Astrocyte of the cerebellum (primary cell): ENCODE results near the gene MID1IP1.

Source experiments
- DNase-seq: peaks from one replicate; pipeline ENCODE4 v3.0.0-alpha.2; 2011; ENCODE audit warnings: low read depth
- H3K4me3 ChIP-seq: 2 replicates; pipeline ENCODE4 v1.5.1; 2011; ENCODE audit warnings: mild to moderate bottlenecking, low read depth, low read length, moderate library complexity
- CTCF ChIP-seq: IDR thresholded peaks from 2 replicates; pipeline ENCODE4 v1.5.1; 2012; ENCODE audit warnings: low read length, low read depth, moderate library complexity, mild to moderate bottlenecking; ENCODE audit errors: missing control alignments
- in situ Hi-C: cut with HindIII; loops from 2 replicates; pipeline ENCODE4 v1.10.0; 2017; ENCODE audit warnings: low sequenced_read_pairs

MID1IP1 gene

GRCh38 chrX:38800981-38801845 lies at the start of gene MID1IP1:
MID1IP1 (plus strand) TSS chrX:38801459; CDS start chrX:38804947, 3,488 bp downstream.
- peak within 1 kb of the TSS; percentile 62 for H3K4me3 ChIP-seq
- DNase-seq = peak; percentile 78
- in situ Hi-C loops = no loop called here
- no peak for TF ChIP-seq CTCF

- in situ Hi-C loops = no loop called here
- DNase-seq = peak; percentile 38
- H3K4me3 ChIP-seq = no peak overlapping the region
- peak; percentile 62 for TF ChIP-seq CTCF
These were observed 47.0 kb upstream of the MID1IP1 start for GRCh38 chrX:38754102-38754790.

- H3K4me3 ChIP-seq = no peak overlapping the region
- no peak for DNase-seq
- in situ Hi-C loops = no loop called here
- TF ChIP-seq CTCF = no peak
These were observed 46.2 kb upstream of the MID1IP1 start for GRCh38 chrX:38754818-38755718.

- no peak overlapping the region for H3K4me3 ChIP-seq
- no peak for DNase-seq
- TF ChIP-seq CTCF = no peak
- in situ Hi-C loops = no loop called here
These were observed 40.4 kb upstream of the MID1IP1 start for GRCh38 chrX:38760883-38761282.

GRCh38 chrX:38768079-38768478 lies 33.2 kb upstream of the MID1IP1 start:
- in situ Hi-C loops = no loop called here
- peak; percentile 12 for DNase-seq
- H3K4me3 ChIP-seq = no peak overlapping the region
- TF ChIP-seq CTCF = peak; percentile 31

- no peak for DNase-seq
- no peak overlapping the region for H3K4me3 ChIP-seq
These were observed 31.1 kb upstream of the MID1IP1 start for GRCh38 chrX:38770152-38770551.

More at GRCh38 chrX:38770152-38770551, 31.1 kb upstream of the MID1IP1 start:
- in situ Hi-C loops = no loop called here
- no peak for TF ChIP-seq CTCF
